ENCODE results near the gene DISP2. TPM values are rescaled to one million over a fixed set of nuclear protein-coding genes. Genes with fewer than 3 reads are reported as not detected.

The DISP2 gene
- total and polyA plus RNA-seq, 4 donors = under 0.01 to 0.23 (median under 0.01) TPM; not detected in 1

- no peak for DNase-seq (ENCODE audit: low spot score)
- 68% methylated on average over 2 of the region's 2 CpGs for WGBS
- no peak overlapping the region for H3K4me3 ChIP-seq (ENCODE audit: low read depth in 1 of 3, low read length in 3 of 3)
- no peak overlapping the region for H3K27ac ChIP-seq (ENCODE audit: low read depth in 1 of 2, low read length in 2 of 2)
- no peaks in the 10 kb centered on the region for H3K27me3 ChIP-seq (ENCODE audit: control insufficient read depth in 4 of 4, insufficient read depth in 4 of 4, low read length in 3 of 4)
- peaks cover 0 to 11% (median 6%) of the 10 kb centered on the region in 4 donors for H3K4me1 ChIP-seq (ENCODE audit: control insufficient read depth in 4 of 4, insufficient read depth in 4 of 4, low read length in 3 of 4)
- no peaks in the 10 kb centered on the region for H3K9me3 ChIP-seq (ENCODE audit: control insufficient read depth in 4 of 4, low read length in 3 of 4)
- TF ChIP-seq CTCF (IDR thresholded peaks at IDR 0.05; ENCODE audit: low read depth, low read length, missing input control) (no peak), ATF3 (IDR thresholded peaks at IDR 0.05) (no peak), FOXA1 (IDR thresholded peaks at IDR 0.05) (no peak), HNF4G (IDR thresholded peaks at IDR 0.05) (no peak), HNF4A (conservative IDR thresholded peaks at IDR 0.05) (no peak), EGR1 (IDR thresholded peaks at IDR 0.05; ENCODE audit: low read depth in 2 of 2) (no peak)
- H3K36me3 ChIP-seq (ENCODE audit: control insufficient read depth in 4 of 4, insufficient read depth in 3 of 4, low read depth in 1 of 4, low read length in 3 of 4) = peaks cover 0 to 1% (median 0%) of the 10 kb centered on the region in 4 donors
- H3K9ac ChIP-seq (ENCODE audit: low read depth in 1 of 2, low read length in 2 of 2) = no peak overlapping the region
These were observed 32.8 kb upstream of the DISP2 start for GRCh38 chr15:40325188-40325587.

- H3K27ac ChIP-seq (ENCODE audit: low read depth in 1 of 2, low read length in 2 of 2) = no peak overlapping the region
- H3K9ac ChIP-seq (ENCODE audit: low read depth in 1 of 2, low read length in 2 of 2) = no peak overlapping the region
These were observed 32.3 kb upstream of the DISP2 start for GRCh38 chr15:40325700-40326099.

More at GRCh38 chr15:40325700-40326099, 32.3 kb upstream of the DISP2 start:
- H3K27me3 ChIP-seq (ENCODE audit: control insufficient read depth in 4 of 4, insufficient read depth in 4 of 4, low read length in 3 of 4) = no peaks in the 10 kb centered on the region
- H3K9me3 ChIP-seq (ENCODE audit: control insufficient read depth in 4 of 4, low read length in 3 of 4) = no peaks in the 10 kb centered on the region
- no peak for DNase-seq (ENCODE audit: low spot score)
- 89% methylated on average over 2 of the region's 2 CpGs for WGBS
- peaks cover 0 to 1% (median 0%) of the 10 kb centered on the region in 4 donors for H3K36me3 ChIP-seq (ENCODE audit: control insufficient read depth in 4 of 4, insufficient read depth in 3 of 4, low read depth in 1 of 4, low read length in 3 of 4)
- TF ChIP-seq EGR1 (IDR thresholded peaks at IDR 0.05; ENCODE audit: low read depth in 2 of 2) (no peak), RAD21 (IDR thresholded peaks at IDR 0.05) (no peak), ATF3 (IDR thresholded peaks at IDR 0.05) (no peak), YY1 (IDR thresholded peaks at IDR 0.05) (no peak), SP1 (IDR thresholded peaks at IDR 0.05) (no peak), FOXA1 (IDR thresholded peaks at IDR 0.05) (no peak), JUND (IDR thresholded peaks at IDR 0.05) (no peak), TAF1 (conservative IDR thresholded peaks at IDR 0.05) (no peak), HNF4A (conservative IDR thresholded peaks at IDR 0.05) (no peak), RXRA (IDR thresholded peaks at IDR 0.05) (no peak), CTCF (IDR thresholded peaks at IDR 0.05; ENCODE audit: low read depth, low read length, missing input control) (no peak), HNF4G (IDR thresholded peaks at IDR 0.05) (no peak), ZBTB33 (IDR thresholded peaks at IDR 0.05) (no peak), GABPA (IDR thresholded peaks at IDR 0.05 in 1 of 2, conservative IDR thresholded peaks at IDR 0.05 in 1 of 2) (no peak), MAX (IDR thresholded peaks at IDR 0.05) (no peak), REST (IDR thresholded peaks at IDR 0.05) (no peak), FOXA2 (IDR thresholded peaks at IDR 0.05) (no peak), NR2F2 (IDR thresholded peaks at IDR 0.05) (no peak)
- no peak overlapping the region for H3K4me3 ChIP-seq (ENCODE audit: low read depth in 1 of 3, low read length in 3 of 3)
- H3K4me1 ChIP-seq (ENCODE audit: control insufficient read depth in 4 of 4, insufficient read depth in 4 of 4, low read length in 3 of 4) = peaks cover 0 to 11% (median 6%) of the 10 kb centered on the region in 4 donors

Data from liver (tissue), 9 donors.